HL-60 (cell line): ENCODE measurements around the gene TRIM13.

Experiments used
- GABPA ChIP-seq: IDR thresholded peaks from 2 replicates; pipeline ENCODE4 v1.6.1; 2012; ENCODE audit warnings: low read depth
- POLR2AphosphoS5 ChIP-seq: IDR thresholded peaks from 2 replicates; pipeline ENCODE4 v1.6.1; 2012; ENCODE audit warnings: low read depth
- TF ChIP-seq, protein P1 (sequence below): IDR thresholded peaks from one replicate; pipeline ENCODE4 v1.5.1; 2011; ENCODE audit warnings: low read length, control low read depth, inconsistent platforms; ENCODE audit not compliant: insufficient read depth
- TF ChIP-seq, protein P2 (sequence below): IDR thresholded peaks from 2 replicates; pipeline ENCODE4 v1.6.1; 2012; ENCODE audit warnings: low read depth; ENCODE audit not compliant: insufficient replicate concordance

DNA sequence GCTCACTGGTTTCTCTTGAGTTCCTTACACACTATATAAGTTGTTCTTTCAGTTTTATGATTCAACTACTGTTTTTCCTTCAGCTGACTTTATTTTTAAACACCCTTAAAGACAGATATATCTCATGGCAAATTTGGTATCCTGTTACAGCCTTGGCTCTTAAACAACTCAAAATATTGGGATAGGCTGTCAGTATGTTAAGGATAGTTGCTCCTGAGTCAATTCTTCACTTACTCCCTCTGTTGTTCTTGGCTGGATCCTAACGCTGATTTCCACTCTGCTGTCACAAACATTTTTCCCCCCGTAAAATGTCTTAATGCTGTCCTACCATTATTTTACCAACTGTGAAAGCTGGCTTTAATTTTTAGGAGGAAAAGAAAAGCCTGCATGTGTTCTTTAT is 19.6 kb downstream of the TRIM13 start:
- TF ChIP-seq, protein P1, sequence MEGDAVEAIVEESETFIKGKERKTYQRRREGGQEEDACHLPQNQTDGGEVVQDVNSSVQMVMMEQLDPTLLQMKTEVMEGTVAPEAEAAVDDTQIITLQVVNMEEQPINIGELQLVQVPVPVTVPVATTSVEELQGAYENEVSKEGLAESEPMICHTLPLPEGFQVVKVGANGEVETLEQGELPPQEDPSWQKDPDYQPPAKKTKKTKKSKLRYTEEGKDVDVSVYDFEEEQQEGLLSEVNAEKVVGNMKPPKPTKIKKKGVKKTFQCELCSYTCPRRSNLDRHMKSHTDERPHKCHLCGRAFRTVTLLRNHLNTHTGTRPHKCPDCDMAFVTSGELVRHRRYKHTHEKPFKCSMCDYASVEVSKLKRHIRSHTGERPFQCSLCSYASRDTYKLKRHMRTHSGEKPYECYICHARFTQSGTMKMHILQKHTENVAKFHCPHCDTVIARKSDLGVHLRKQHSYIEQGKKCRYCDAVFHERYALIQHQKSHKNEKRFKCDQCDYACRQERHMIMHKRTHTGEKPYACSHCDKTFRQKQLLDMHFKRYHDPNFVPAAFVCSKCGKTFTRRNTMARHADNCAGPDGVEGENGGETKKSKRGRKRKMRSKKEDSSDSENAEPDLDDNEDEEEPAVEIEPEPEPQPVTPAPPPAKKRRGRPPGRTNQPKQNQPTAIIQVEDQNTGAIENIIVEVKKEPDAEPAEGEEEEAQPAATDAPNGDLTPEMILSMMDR: no peak
- TF ChIP-seq, protein P2, sequence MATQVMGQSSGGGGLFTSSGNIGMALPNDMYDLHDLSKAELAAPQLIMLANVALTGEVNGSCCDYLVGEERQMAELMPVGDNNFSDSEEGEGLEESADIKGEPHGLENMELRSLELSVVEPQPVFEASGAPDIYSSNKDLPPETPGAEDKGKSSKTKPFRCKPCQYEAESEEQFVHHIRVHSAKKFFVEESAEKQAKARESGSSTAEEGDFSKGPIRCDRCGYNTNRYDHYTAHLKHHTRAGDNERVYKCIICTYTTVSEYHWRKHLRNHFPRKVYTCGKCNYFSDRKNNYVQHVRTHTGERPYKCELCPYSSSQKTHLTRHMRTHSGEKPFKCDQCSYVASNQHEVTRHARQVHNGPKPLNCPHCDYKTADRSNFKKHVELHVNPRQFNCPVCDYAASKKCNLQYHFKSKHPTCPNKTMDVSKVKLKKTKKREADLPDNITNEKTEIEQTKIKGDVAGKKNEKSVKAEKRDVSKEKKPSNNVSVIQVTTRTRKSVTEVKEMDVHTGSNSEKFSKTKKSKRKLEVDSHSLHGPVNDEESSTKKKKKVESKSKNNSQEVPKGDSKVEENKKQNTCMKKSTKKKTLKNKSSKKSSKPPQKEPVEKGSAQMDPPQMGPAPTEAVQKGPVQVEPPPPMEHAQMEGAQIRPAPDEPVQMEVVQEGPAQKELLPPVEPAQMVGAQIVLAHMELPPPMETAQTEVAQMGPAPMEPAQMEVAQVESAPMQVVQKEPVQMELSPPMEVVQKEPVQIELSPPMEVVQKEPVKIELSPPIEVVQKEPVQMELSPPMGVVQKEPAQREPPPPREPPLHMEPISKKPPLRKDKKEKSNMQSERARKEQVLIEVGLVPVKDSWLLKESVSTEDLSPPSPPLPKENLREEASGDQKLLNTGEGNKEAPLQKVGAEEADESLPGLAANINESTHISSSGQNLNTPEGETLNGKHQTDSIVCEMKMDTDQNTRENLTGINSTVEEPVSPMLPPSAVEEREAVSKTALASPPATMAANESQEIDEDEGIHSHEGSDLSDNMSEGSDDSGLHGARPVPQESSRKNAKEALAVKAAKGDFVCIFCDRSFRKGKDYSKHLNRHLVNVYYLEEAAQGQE: no peak
- TF ChIP-seq POLR2AphosphoS5 (no peak), GABPA (no peak)
